Ovary (tissue), 9 donors: ENCODE measurements around the gene RBM20. TPM values are rescaled to one million over a fixed set of nuclear protein-coding genes. Genes with fewer than 3 reads are reported as not detected.

Experiments used
- DNase-seq, 5 donors: peaks; one replicate each; pipeline ENCODE4 v3.0.0-alpha.2; 2019 to 2020
- H3K27ac ChIP-seq, 2 donors: fragments of 200-600 bp; one replicate each; pipeline versions ENCODE4 v1.5.1 to v1.8.0; 2019 to 2022
- H3K27me3 ChIP-seq: fragments of 200-600 bp; one replicate; pipeline ENCODE4 v1.8.0; 2022
- H3K36me3 ChIP-seq: fragments of 200-600 bp; sonication (generic); one replicate; pipeline ENCODE4 v1.5.1; 2019
- H3K4me1 ChIP-seq: one replicate; pipeline ENCODE4 v1.8.1; 2013; ENCODE audit warnings: mild to moderate bottlenecking, moderate library complexity; ENCODE audit not compliant: insufficient read depth
- H3K4me3 ChIP-seq: fragments of 200-600 bp; sonication (generic); one replicate; pipeline ENCODE4 v1.5.1; 2017
- H3K9me3 ChIP-seq, 2 donors: fragments of 200-600 bp in 1 of 2; sonication (generic) in 1 of 2; one replicate each; pipeline versions ENCODE4 v1.5.1 to v1.8.1; 2013 to 2019; ENCODE audit warnings: mild to moderate bottlenecking in 1 of 2, moderate library complexity in 1 of 2
- CTCF ChIP-seq, 3 donors: fragments of 450-650 bp in 2 of 3; fragments of 200-600 bp in 1 of 3; IDR thresholded peaks; one replicate each; pipeline versions ENCODE4 v1.5.1 to v1.8.0; 2016 to 2022; ENCODE audit warnings: antibody characterized with exemption in 3 of 3, mild to moderate bottlenecking in 1 of 3
- EP300 ChIP-seq: sonication (generic); formaldehyde crosslinking; IDR thresholded peaks from one replicate; pipeline ENCODE4 v1.6.1; 2017; ENCODE audit warnings: antibody characterized with exemption
- POLR2A ChIP-seq: fragments of 450-650 bp; IDR thresholded peaks from one replicate; pipeline ENCODE4 v1.6.1; 2017; ENCODE audit warnings: antibody characterized with exemption, mild to moderate bottlenecking, moderate library complexity
- WGBS, 3 donors: extraction: QIAGEN DNeasy Blood & Tissue Kit in 1 of 3; methylation state at CpG; one replicate each; pipeline versions ENCODE4 v1.1.5 to v1.1.7; 2013 to 2017; 5-methylcytosine and 5-hydroxymethylcytosine counted together
- intact Hi-C, 4 donors: fragments of 100-400 bp; cut with DNase I; formaldehyde crosslinking; loops; one replicate each; pipeline versions ENCODE4 v1.11.0 to v1.15.1; 2022 to 2023
- polyA plus RNA-seq, 2 donors: library from polyadenylated mRNA; stranded (reverse); fragments of 200-250 nt in 1 of 2; fragments of 350-450 nt in 1 of 2; fragmentation: Illumina TruSeq in 1 of 2; extraction: RNeasy Lipid Tissue Mini Kit (QIAGEN cat#74804) in 1 of 2; gene quantifications; one replicate each; pipeline ENCODE4 v1.2.3, GENCODE V29; 2013 to 2014
- total RNA-seq, 7 donors: library from RNA; depleted of rRNA in 2 of 7; stranded (reverse); fragments of >200 nt in 2 of 7; fragmentation: NEBNext Ultra II Directional in 3 of 7; extraction: Animal tissue kit (Norgen Biotek cat#: 25700) in 3 of 7; gene quantifications; one replicate each; pipeline versions ENCODE4 v1.1.0 to v1.2.4, GENCODE V29; 2016 to 2023
- donor health status: DM: no; HTN: no; CAD: no; lungs with moderate emphysema.
- donor health status: DM: no; HTN: no; CAD: no.
- donor health status: Bipolar disorder and iron deficiency.
- donor health status: DM: yes; HTN: yes; CAD: no.
- donor health status: DM: no; HTN: no; CAD: no.
- donor health status: DM: yes; HTN: yes; CAD: no.

RBM20 gene
- total and polyA plus RNA-seq, 9 donors: 0.96 to 4.9 (median 3.6) TPM

DNA sequence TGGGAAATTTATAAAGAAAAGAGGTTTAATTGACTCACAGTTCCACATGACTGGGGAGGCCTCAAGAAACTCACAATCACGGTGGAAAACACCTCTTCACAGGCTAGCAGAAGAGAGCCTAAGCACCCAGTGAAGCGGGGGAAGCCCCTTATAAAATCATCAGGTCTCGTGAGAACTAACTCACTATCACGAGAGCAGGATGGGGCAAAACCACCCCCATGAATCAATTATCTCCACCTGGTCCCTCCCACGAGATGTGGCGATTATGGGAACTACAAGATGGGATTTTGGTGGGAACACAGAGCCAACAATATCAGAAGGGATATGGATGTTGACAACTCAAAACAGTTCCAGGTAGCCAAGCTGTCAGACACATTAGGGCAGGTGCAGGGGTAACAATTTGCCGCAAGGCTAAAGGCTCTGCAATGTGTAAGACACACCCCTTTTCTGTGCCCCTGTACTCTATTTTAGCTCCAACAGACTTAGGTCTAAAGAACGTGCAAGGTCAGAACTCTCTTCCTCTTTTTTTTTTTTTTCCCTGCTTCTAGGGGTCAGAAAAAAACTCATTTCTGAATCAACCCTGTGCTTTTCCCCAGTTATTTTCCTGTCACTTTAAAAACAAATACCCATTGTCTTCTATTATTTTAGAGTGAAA lies 30.7 kb upstream of the RBM20 start:
- WGBS, 3 donors: 69 to 77% (median 74%) methylated on average over 8 of the region's 8 CpGs
- no peaks in the 10 kb centered on the region for H3K27me3 ChIP-seq

GRCh38 chr10:110613996-110614495 lies 30.1 kb upstream of the RBM20 start:
- H3K9me3 ChIP-seq: no peaks in the 10 kb centered on the region
- no peaks in the 10 kb centered on the region for H3K36me3 ChIP-seq
- no peak overlapping the region for H3K4me3 ChIP-seq
- TF ChIP-seq EP300: no peak
- no peak for TF ChIP-seq CTCF (IDR thresholded peaks at IDR 0.05)
- TF ChIP-seq POLR2A: no peak
- no peak for DNase-seq
- H3K4me1 ChIP-seq: no peaks in the 10 kb centered on the region
- H3K27me3 ChIP-seq: no peaks in the 10 kb centered on the region
- no peak overlapping the region for H3K27ac ChIP-seq
- WGBS, 3 donors: 84 to 86% (median 85%) methylated on average over 9 of the region's 9 CpGs
- intact Hi-C loops: no loop called here

More for the DNA sequence above, 30.7 kb upstream of the RBM20 start:
- no peaks in the 10 kb centered on the region for H3K4me1 ChIP-seq
- no peak for DNase-seq
- no peak overlapping the region for H3K4me3 ChIP-seq
- no peaks in the 10 kb centered on the region for H3K36me3 ChIP-seq
- TF ChIP-seq POLR2A (no peak), CTCF (IDR thresholded peaks at IDR 0.05) (no peak), EP300 (no peak)
- H3K9me3 ChIP-seq: no peaks in the 10 kb centered on the region
- H3K27ac ChIP-seq: no peak overlapping the region
- intact Hi-C loops: no loop called here

GRCh38 chr10:110615057-110615747 lies 28.9 kb upstream of the RBM20 start:
- intact Hi-C loops: no loop called here

More at GRCh38 chr10:110615057-110615747, 28.9 kb upstream of the RBM20 start:
- H3K4me3 ChIP-seq: no peak overlapping the region
- TF ChIP-seq CTCF (IDR thresholded peaks at IDR 0.05) (no peak), POLR2A (no peak), EP300 (no peak)
- H3K36me3 ChIP-seq: no peaks in the 10 kb centered on the region
- no peak for DNase-seq
- no peaks in the 10 kb centered on the region for H3K4me1 ChIP-seq
- H3K27ac ChIP-seq: no peak overlapping the region
- H3K9me3 ChIP-seq: no peaks in the 10 kb centered on the region
- H3K27me3 ChIP-seq: no peaks in the 10 kb centered on the region
- 76 to 88% (median 79%) methylated on average over 2 of the region's 2 CpGs for WGBS, 3 donors
